ENCODE measurements around the gene PLPP3.

GRCh38 chr1:56511364-56511763 lies 68.0 kb downstream of the PLPP3 start:
- no peak for TF ChIP-seq POLR2A (IDR thresholded peaks at IDR 0.05)
- TF ChIP-seq, protein P1, sequence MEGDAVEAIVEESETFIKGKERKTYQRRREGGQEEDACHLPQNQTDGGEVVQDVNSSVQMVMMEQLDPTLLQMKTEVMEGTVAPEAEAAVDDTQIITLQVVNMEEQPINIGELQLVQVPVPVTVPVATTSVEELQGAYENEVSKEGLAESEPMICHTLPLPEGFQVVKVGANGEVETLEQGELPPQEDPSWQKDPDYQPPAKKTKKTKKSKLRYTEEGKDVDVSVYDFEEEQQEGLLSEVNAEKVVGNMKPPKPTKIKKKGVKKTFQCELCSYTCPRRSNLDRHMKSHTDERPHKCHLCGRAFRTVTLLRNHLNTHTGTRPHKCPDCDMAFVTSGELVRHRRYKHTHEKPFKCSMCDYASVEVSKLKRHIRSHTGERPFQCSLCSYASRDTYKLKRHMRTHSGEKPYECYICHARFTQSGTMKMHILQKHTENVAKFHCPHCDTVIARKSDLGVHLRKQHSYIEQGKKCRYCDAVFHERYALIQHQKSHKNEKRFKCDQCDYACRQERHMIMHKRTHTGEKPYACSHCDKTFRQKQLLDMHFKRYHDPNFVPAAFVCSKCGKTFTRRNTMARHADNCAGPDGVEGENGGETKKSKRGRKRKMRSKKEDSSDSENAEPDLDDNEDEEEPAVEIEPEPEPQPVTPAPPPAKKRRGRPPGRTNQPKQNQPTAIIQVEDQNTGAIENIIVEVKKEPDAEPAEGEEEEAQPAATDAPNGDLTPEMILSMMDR (IDR thresholded peaks at IDR 0.05): no peak

Data from testis (tissue), 2 donors.